GM15510 (cell line): ENCODE measurements around the gene ABCA7.

Experiments used
- POLR2A ChIP-seq: IDR thresholded peaks from 3 replicates; pipeline ENCODE4 v1.6.1; 2011; ENCODE audit warnings: borderline replicate concordance; ENCODE audit not compliant: insufficient read length; ENCODE audit errors: extremely low read depth

Gene ABCA7

GRCh38 chr19:1009041-1009980 lies 30.6 kb upstream of the ABCA7 start:
- TF ChIP-seq POLR2A, result no peak

- no peak for TF ChIP-seq POLR2A
These were observed 29.8 kb upstream of the ABCA7 start for GRCh38 chr19:1009981-1010538.

GRCh38 chr19:1010586-1011510 lies 29.1 kb upstream of the ABCA7 start:
- TF ChIP-seq POLR2A, result no peak

- TF ChIP-seq POLR2A, result no peak
These were observed 28.0 kb upstream of the ABCA7 start for GRCh38 chr19:1011831-1012333.

- no peak for TF ChIP-seq POLR2A
These were observed 27.6 kb upstream of the ABCA7 start for GRCh38 chr19:1012334-1012733.

- TF ChIP-seq POLR2A, result no peak
These were observed 26.7 kb upstream of the ABCA7 start for GRCh38 chr19:1013218-1013617.

GRCh38 chr19:1014161-1015060 lies 25.5 kb upstream of the ABCA7 start:
- TF ChIP-seq POLR2A, result no peak

- no peak for TF ChIP-seq POLR2A
These were observed 24.7 kb upstream of the ABCA7 start for GRCh38 chr19:1015061-1015781.

GRCh38 chr19:1015782-1016646 lies 23.9 kb upstream of the ABCA7 start:
- TF ChIP-seq POLR2A, result no peak

- no peak for TF ChIP-seq POLR2A
These were observed 23.2 kb upstream of the ABCA7 start for GRCh38 chr19:1016647-1017114.

- no peak for TF ChIP-seq POLR2A
These were observed 22.6 kb upstream of the ABCA7 start for GRCh38 chr19:1017115-1017905.

GRCh38 chr19:1017906-1018305 lies 22.0 kb upstream of the ABCA7 start:
- TF ChIP-seq POLR2A, result no peak

GRCh38 chr19:1018393-1018792 lies 21.5 kb upstream of the ABCA7 start:
- no peak for TF ChIP-seq POLR2A
